Adrenal gland (tissue), 5 donors: ENCODE results near the gene ANTXR1.

Experiments used
- POLR2A ChIP-seq, 2 donors: fragments of 450-650 bp; IDR thresholded peaks; one replicate each; pipeline ENCODE4 v1.6.1; 2017; ENCODE audit warnings: antibody characterized with exemption in 2 of 2, mild to moderate bottlenecking in 2 of 2, moderate library complexity in 1 of 2
- TF ChIP-seq, protein P1 (sequence below), 6 experiments: fragments of 450-650 bp in 4 of 6; fragments of 200-600 bp in 2 of 6; sonication (generic) in 1 of 6; IDR thresholded peaks; 1 replicate in 5 of 6; 2 replicates in 1 of 6; pipeline versions ENCODE4 v1.5.1 to v1.8.0; 2016 to 2021; ENCODE audit warnings: antibody characterized with exemption in 6 of 6, mild to moderate bottlenecking in 2 of 6, moderate library complexity in 1 of 6
- donor health status: DM: no; HTN: no; CAD: no.

DNA sequence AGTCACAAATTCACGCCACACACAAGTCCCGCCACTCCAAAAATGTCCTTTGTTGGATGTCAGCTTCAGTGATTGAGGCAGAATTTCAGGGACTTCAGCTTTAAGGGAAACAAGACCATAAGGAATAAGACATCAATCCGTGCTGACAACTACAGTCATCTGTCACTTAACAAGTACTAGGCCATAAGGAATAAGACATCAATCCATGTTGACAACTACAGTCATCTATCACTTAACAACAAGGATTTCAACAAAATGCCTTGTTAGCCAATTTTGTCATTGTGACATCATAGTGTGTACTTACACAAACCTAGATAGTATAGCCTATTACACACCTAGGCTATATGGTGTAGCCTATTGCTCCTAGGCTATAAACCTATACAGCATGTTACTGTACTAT is 58.0 kb downstream of the ANTXR1 start:
- TF ChIP-seq, protein P1, sequence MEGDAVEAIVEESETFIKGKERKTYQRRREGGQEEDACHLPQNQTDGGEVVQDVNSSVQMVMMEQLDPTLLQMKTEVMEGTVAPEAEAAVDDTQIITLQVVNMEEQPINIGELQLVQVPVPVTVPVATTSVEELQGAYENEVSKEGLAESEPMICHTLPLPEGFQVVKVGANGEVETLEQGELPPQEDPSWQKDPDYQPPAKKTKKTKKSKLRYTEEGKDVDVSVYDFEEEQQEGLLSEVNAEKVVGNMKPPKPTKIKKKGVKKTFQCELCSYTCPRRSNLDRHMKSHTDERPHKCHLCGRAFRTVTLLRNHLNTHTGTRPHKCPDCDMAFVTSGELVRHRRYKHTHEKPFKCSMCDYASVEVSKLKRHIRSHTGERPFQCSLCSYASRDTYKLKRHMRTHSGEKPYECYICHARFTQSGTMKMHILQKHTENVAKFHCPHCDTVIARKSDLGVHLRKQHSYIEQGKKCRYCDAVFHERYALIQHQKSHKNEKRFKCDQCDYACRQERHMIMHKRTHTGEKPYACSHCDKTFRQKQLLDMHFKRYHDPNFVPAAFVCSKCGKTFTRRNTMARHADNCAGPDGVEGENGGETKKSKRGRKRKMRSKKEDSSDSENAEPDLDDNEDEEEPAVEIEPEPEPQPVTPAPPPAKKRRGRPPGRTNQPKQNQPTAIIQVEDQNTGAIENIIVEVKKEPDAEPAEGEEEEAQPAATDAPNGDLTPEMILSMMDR (IDR thresholded peaks at IDR 0.05): no peak
- TF ChIP-seq POLR2A (IDR thresholded peaks at IDR 0.05): no peak
